T-helper 2 cell treated with Interferon-gamma antibody and Interleukin-4, amounts not matched to agents 100 ng/mL and 5 ng/mL, for 36 hours (primary cell): ENCODE measurements around the gene FBXL14. TPM values are rescaled to one million over a fixed set of nuclear protein-coding genes. Genes with fewer than 3 reads are reported as not detected.
"Not testable (repeated sequence)": the region's sequence is repeated elsewhere in the genome, so short reads cannot be mapped to it uniquely, and the experiment has no call there.

Experiments
- intact Hi-C: fragments of 100-400 bp; cut with micrococcal nuclease; formaldehyde crosslinking; loops from one replicate; pipeline ENCODE4 v1.15.1; 2023
- total RNA-seq: library from RNA; stranded (reverse); gene quantifications from 2 replicates; pipeline ENCODE4 v1.2.3, GENCODE V29; 2022

FBXL14 gene
- total RNA-seq, 1 donor from 2014 or later = 22.2 TPM

GRCh38 chr12:1620092-1620491, 25.7 kb upstream of the FBXL14 start:
- intact Hi-C loops = no loop called here

DNA sequence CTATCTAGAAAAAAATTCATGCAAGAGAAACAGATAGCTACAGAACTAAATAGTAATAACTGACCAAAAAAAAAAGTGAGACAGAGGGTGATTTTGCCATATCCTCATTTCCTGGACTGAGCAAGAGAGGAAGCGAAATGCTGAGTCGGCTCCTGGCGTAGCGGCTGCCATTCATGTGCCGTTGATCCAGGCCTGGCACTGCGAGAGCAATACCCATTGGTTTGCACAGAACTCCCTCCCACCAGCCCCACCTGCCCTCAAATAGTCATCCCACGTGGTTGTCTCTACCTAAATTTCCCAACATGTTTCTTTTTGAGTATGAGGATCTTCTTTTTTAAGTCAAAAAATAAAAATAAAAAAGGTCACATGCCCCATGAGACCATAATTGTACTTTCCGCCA, 25.2 kb upstream of the FBXL14 start:
- intact Hi-C loops = no loop called here

GRCh38 chr12:1619159-1619558, 24.8 kb upstream of the FBXL14 start:
- intact Hi-C loops = no loop called here

DNA sequence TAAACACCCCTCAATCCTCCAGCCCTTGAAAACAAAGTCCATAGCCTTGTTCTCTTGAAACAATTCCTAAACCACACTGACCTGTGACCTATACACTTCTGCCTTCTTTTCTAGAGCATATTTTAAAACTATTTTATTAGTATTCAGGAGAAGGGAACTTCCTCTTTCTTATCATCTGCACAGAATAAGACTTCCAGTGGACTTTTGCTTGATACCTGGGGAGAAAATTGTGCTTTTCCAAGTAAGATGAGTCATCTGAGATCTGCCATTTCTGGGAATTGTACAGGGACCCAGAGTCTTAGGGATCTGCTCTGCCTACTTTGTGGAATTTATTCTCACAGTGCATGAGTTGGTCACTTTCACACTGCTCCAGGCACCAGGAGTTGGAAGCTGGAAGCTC, 24.1 kb upstream of the FBXL14 start:
- intact Hi-C loops = no loop called here

GRCh38 chr12:1616233-1617066, 22.1 kb upstream of the FBXL14 start:
- intact Hi-C loops = no loop called here

DNA sequence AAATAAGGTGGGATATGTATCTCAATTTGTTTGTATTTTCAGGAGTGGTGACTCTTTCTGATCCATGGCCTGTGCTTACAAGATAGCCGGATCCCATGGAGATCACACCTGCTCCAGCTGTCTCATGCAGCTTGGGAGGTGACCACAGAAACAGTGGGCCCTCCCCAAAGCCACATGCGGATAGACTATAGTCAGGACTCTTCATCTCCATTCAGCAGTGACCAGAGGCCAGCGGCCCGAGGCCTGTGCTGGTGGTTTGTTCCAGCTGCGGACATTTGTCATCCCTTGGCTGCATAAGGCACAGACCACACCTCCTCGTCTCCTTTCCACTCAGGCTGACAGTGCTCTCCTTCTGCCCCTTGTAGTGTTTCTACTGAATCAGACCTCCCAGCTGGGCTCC, 20.0 kb upstream of the FBXL14 start:
- intact Hi-C loops = no loop called here

GRCh38 chr12:1613860-1614259, 19.5 kb upstream of the FBXL14 start:
- intact Hi-C loops = no loop called here

DNA sequence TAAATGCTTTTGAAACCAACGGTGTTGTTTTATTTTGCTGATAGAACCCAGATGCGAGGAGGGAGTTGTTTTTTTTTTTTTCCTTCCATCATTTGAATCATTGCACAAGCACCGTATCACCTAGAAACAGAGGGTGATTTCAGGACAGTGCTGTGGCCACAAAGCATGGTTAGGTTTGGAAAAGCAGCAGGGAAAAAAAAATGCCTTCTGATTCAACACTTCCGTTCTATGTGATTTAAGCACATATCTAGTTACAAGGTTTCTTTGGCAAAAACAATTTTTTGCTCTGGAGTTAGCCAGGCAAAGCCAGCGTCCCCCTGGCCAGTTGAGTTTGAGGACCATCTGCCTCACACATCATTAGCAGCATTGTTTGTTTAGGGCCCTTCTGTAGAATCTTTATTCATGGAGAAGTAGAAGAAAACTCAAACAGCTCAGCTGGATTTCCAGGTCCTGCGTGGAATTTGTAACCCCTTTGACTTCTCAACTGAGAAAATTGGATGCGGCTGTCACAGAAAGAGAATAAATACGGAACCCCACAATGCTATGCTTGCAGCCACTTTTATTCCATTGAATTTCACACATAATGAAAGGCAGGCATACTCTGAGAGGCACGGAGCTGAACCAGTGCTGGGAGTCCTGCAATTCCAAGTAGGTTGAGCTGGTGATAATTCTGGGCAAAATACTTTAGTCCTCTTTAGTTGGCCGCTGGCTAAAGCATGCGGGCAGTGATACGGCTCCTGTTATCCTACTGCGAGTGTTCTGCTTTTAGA, 17.6 kb upstream of the FBXL14 start:
- intact Hi-C loops = no loop called here

DNA sequence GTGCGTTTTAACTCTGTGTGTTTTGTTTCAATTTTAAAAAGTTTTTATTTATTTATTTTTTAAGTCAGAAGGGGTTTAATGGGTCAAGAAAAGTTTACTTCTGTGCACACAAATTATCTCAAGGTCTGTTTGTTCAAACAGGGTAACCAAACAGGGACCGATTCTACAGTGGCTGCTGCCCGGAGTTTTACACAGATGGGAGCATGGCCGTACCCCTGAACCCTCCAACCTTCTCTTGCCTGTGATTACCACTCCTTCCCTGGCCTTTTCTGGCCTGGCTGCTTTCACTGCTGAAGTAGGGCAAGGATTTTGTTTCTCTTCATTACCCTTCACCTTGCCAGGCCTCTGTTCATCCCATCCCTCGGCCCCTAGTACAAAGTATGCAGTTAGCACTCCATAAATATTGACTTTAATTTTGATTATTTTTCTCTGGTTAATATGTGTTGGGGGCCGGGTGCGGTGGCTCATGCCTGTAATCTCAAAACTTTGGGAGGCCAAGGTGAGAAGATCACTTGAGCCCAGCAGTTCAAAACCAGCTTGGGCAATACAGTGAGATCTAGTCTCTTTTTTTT, 15.8 kb upstream of the FBXL14 start:
- intact Hi-C loops = no loop called here

DNA sequence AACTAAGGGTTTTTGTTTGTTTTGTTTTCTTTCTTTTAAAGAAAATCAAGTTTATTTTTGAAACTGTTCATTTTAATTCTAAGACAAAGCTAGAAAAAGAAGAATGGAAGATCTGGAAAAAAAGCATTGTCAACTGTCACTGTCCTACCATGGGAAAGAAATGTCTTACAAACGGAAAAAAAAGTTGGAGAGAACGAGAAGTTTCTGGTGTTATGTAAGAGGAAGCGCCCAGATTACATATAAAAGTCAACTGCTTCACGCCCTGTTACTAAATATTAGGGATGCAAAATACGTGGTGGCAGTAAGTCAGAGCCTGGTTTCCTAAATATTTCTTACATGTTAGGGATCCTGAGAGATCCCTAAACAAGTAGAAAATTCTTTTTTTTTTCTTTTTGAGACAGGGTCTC, 14.3 kb upstream of the FBXL14 start:
- intact Hi-C loops = no loop called here

DNA sequence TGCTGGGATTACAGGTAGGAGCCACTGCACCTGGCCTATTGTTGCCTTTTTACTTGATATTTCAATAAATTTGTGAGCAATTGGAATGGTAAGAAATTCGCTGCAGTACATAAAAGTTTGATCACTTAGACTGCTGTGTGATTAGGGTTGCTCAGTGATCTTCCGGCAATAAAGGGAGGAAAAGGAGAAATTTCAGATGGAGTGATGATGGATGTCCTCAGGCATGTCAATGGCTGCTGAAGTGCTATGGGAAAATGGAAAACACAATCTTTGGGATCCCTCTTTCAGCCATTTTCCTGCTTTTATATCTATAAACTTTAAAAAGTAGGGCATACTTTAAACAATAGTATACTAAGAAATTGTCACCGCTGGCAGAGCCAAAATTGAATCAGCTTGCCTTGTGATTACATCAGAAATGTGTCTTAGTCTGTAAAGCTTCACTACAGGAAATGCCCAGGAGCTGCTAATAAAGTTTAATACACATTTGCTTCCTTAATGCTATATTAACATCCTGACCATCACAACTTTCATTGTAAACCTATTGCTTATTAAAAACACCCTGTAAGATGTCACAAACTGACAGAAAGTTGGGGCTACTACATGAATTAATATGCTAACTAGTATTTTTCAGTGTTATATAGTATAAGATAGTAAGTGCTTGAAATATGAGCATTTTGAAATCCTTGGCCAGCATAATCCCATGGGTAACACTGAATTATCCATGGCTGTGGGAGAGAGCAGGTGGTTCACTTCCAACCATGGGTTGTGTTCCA, 13.7 kb upstream of the FBXL14 start:
- intact Hi-C loops = no loop called here

GRCh38 chr12:1606021-1606622, 11.7 kb upstream of the FBXL14 start:
- intact Hi-C loops = no loop called here

- intact Hi-C loops = loop anchor here (1.0 kb wide), 1 partner anchor 487 kb away; no protein-coding TSS in a partner anchor
Observed at GRCh38 chr12:1605129-1606020, 11.0 kb upstream of the FBXL14 start.

DNA sequence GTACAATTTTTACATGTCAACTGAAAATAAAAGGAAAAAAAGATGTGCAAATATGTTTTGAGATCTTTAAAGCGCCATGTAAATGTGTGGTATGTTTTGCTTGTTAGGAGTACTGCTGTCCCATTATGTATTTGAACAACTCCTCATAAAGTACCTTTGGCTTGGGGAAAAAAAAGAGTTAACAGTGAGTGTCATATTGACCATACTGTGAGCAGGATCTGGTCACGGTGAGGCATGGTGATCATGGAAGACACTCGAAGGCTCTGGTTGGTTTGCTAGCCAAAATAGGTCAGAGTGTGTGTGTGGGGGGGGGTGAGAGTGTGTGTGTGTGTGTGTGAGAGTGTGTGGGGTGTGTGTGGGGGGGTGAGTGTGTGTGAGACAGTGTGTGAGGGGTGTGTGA, 10.1 kb upstream of the FBXL14 start:
- intact Hi-C loops = no loop called here

DNA sequence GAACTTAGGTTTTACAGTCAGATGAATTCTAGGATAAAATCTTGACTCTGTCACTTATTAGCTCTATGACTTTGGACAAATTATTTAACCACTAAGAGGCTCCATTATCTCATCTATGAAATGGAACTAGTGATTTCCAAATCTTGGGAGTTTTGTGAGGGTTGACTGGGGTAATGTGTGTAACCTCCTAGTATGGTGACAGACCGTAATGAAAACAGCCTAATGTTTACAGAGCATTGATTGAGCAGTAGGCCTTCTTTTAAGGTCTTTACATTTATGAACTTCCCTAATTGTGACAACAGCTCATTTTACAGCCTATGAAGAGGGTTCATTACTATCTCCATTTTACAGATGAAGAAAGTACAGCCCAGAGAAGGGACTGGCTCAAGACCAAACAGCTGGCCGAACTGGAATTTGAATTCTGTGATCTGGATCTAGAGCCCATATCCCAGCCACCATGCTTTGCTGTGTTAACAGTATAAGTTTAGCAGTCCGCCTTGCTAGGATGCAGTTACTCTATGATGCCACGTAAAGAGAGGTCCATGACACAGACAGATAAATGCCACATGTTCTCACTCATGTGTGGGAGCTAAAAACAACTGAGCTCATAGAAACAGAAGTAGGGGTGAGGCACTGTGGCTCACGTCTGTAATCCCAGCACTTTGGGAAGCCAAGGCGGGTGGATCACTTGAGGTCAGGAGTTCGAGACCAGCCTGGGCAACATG, 9.1 kb upstream of the FBXL14 start:
- intact Hi-C loops = no loop called here

DNA sequence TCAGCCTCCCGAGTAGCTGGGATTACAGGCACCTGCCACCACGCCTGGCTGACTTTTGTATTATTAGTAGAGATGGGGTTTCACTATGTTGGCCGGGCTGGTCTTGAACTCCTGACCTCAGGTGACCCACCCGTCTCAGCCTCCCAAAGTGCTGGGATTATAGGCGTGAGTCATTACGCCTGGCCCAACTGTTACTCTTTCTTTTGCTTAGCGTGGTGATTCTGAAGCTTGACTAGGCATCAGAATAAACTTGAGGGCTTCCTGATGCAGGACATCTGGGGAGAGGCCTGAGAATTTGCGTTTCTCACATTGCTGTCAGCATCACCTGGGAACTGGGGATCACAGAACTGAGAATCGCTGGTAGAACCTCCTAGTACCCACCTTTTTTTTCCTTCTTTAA, 8.3 kb upstream of the FBXL14 start:
- intact Hi-C loops = not testable (repeated sequence)

- intact Hi-C loops = loop anchor here (10.0 kb wide), 1 partner anchor 394 kb away; no protein-coding TSS in a partner anchor
Observed at GRCh38 chr12:1598757-1599156, 4.4 kb upstream of the FBXL14 start.

GRCh38 chr12:1595690-1596347, 1.4 kb upstream of the FBXL14 start:
- intact Hi-C loops = loop anchor here (10.0 kb wide), 1 partner anchor 391 kb away; no protein-coding TSS in a partner anchor
